ENCODE results near the gene TALDO1. TPM values are rescaled to one million over a fixed set of nuclear protein-coding genes. Genes with fewer than 3 reads are reported as not detected.

TALDO1 gene
- total RNA-seq, 1 experiment from 2014 or later: 268 TPM

DNA sequence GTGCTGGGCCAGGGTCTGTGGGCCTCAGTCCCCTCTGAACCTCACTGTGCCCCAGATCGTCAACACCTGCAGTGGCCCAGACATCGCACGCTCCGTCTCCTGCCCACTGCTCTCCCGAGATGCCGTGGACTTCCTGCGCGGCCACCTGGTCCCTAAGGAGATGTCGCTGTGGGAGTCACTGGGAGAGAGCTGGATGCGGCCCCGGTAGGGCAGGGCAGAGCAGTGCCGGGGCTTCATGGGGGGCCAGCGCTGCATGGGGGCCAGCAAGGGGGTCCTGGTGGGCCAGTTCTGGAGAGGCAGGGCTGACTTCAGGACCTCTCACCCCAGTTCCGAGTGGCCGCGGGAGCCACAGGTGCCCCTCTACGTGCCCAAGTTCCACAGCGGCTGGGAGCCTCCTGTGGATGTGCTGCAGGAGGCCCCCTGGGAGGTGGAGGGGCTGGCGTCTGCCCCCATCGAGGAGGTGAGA, 24.9 kb upstream of the TALDO1 start:
- no peak for DNase-seq
- no peak overlapping the region for H3K27ac Mint-ChIP-seq
- H3K27me3 Mint-ChIP-seq (ENCODE audit: low read depth): no peaks in the 10 kb centered on the region
- WGBS (ENCODE audit: extremely low coverage, insufficient read length, low lambda C conversion rate): no CpG with 5 or more reads among the region's 20 CpGs
- no peak overlapping the region for H2AFZ ChIP-seq (ENCODE audit: low read length)
- H3K4ac ChIP-seq (ENCODE audit: low read depth, low read length): no peak overlapping the region
- H3K4me1 ChIP-seq (ENCODE audit: insufficient read depth, low read length): no peaks in the 10 kb centered on the region
- no peaks in the 10 kb centered on the region for H3K79me2 ChIP-seq (ENCODE audit: insufficient read depth, low read length)
- no peak overlapping the region for H2BK15ac ChIP-seq (ENCODE audit: low read depth, low read length)
- no peak overlapping the region for H3K18ac ChIP-seq (ENCODE audit: insufficient read length, low read depth, low read length)
- no peak overlapping the region for H4K8ac ChIP-seq (replicated peaks; ENCODE audit: insufficient read length, low read depth, low read length)
- H3K4me1 Mint-ChIP-seq: peaks cover 5 to 25% of the 10 kb centered on the region in 2 experiments; a peak in 3 of 4 replicates
- no peak overlapping the region for H3K4me3 Mint-ChIP-seq
- no peak overlapping the region for H3K56ac ChIP-seq (ENCODE audit: insufficient read length, low read depth, low read length)
- H3K79me1 ChIP-seq (ENCODE audit: insufficient read depth, low read depth, low read length, poor library complexity, severe bottlenecking): no peaks in the 10 kb centered on the region
- no peak overlapping the region for H2AK5ac ChIP-seq (ENCODE audit: insufficient read length, low read length)
- peaks cover 7% of the 10 kb centered on the region for H3K23me2 ChIP-seq (ENCODE audit: insufficient read length, low read depth, low read length, poor library complexity, severe bottlenecking)
- no peak overlapping the region for H2BK5ac ChIP-seq (ENCODE audit: insufficient read length, low read length)
- H3K36me3 Mint-ChIP-seq (ENCODE audit: insufficient read depth in 1 of 3, low read depth in 3 of 3): peaks cover 0 to 8% (median 0%) of the 10 kb centered on the region in 3 experiments; a peak in 3 of 7 replicates
- no peaks in the 10 kb centered on the region for H4K20me1 ChIP-seq (ENCODE audit: control insufficient read depth, insufficient read depth, insufficient read length)
- no peak overlapping the region for H2BK20ac ChIP-seq (ENCODE audit: low read depth, low read length, poor library complexity, severe bottlenecking)
- TF ChIP-seq, protein P1, sequence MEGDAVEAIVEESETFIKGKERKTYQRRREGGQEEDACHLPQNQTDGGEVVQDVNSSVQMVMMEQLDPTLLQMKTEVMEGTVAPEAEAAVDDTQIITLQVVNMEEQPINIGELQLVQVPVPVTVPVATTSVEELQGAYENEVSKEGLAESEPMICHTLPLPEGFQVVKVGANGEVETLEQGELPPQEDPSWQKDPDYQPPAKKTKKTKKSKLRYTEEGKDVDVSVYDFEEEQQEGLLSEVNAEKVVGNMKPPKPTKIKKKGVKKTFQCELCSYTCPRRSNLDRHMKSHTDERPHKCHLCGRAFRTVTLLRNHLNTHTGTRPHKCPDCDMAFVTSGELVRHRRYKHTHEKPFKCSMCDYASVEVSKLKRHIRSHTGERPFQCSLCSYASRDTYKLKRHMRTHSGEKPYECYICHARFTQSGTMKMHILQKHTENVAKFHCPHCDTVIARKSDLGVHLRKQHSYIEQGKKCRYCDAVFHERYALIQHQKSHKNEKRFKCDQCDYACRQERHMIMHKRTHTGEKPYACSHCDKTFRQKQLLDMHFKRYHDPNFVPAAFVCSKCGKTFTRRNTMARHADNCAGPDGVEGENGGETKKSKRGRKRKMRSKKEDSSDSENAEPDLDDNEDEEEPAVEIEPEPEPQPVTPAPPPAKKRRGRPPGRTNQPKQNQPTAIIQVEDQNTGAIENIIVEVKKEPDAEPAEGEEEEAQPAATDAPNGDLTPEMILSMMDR (conservative IDR thresholded peaks at IDR 0.05): no peak
- no peak overlapping the region for H3K27ac ChIP-seq (ENCODE audit: insufficient read length, low read depth, low read length)
- no peaks in the 10 kb centered on the region for H3K9me3 ChIP-seq (ENCODE audit: control insufficient read depth, low read depth, low read length)
- H3K9ac ChIP-seq (ENCODE audit: extremely low read depth, insufficient read length, low read length): no peak overlapping the region
- H3K23ac ChIP-seq (ENCODE audit: insufficient read length, low read depth, low read length): no peak overlapping the region
- H2BK12ac ChIP-seq (ENCODE audit: insufficient read length, low read depth, low read length): no peak overlapping the region
- no peak overlapping the region for H2BK120ac ChIP-seq (ENCODE audit: low read depth, low read length, poor library complexity, severe bottlenecking)
- H3K27me3 ChIP-seq (ENCODE audit: insufficient read depth, low read length): no peaks in the 10 kb centered on the region
- H4K5ac ChIP-seq (ENCODE audit: insufficient read length, low read depth, low read length): no peak overlapping the region
- H4K91ac ChIP-seq (ENCODE audit: insufficient read length, low read depth, low read length): no peak overlapping the region
- no peaks in the 10 kb centered on the region for H3K9me3 Mint-ChIP-seq
- no peak overlapping the region for H3K4me2 ChIP-seq (ENCODE audit: insufficient read depth, insufficient read length, low read length)
- no peak overlapping the region for H3K14ac ChIP-seq (ENCODE audit: insufficient read depth, low read length)
- H3T11ph ChIP-seq (ENCODE audit: low read length): no peak overlapping the region

All from H9 (cell line).